Skeletal muscle tissue (tissue), 4 donors: ENCODE data around the gene DDI2. TPM values are rescaled to one million over a fixed set of nuclear protein-coding genes. Genes with fewer than 3 reads are reported as not detected.

Source experiments
- H3K27ac ChIP-seq: one replicate; pipeline ENCODE4 v1.7.0; 2013; ENCODE audit warnings: mild to moderate bottlenecking, low read depth, low read length, inconsistent platforms
- H3K27me3 ChIP-seq, 3 donors: one replicate each; pipeline ENCODE4 v1.7.0; 2013; ENCODE audit warnings: low read length in 3 of 3; ENCODE audit not compliant: control insufficient read depth in 3 of 3, insufficient read depth in 3 of 3
- H3K36me3 ChIP-seq, 3 donors: one replicate each; pipeline ENCODE4 v1.7.0; 2013; ENCODE audit warnings: low read length in 3 of 3; ENCODE audit not compliant: control insufficient read depth in 3 of 3, insufficient read depth in 3 of 3
- H3K4me1 ChIP-seq, 3 donors: one replicate each; pipeline ENCODE4 v1.7.0; 2013; ENCODE audit warnings: low read length in 3 of 3, mild to moderate bottlenecking in 3 of 3; ENCODE audit not compliant: control insufficient read depth in 3 of 3, insufficient read depth in 3 of 3
- H3K4me3 ChIP-seq, 3 donors: one replicate each; pipeline ENCODE4 v1.7.0; 2013; ENCODE audit warnings: low read length in 3 of 3
- H3K9ac ChIP-seq, 3 donors: one replicate each; pipeline ENCODE4 v1.7.0; 2013; ENCODE audit warnings: low read length in 3 of 3, mild to moderate bottlenecking in 3 of 3, moderate library complexity in 2 of 3, low read depth in 1 of 3
- H3K9me3 ChIP-seq, 3 donors: one replicate each; pipeline ENCODE4 v1.7.0; 2013; ENCODE audit warnings: low read length in 3 of 3; ENCODE audit not compliant: control insufficient read depth in 3 of 3
- total RNA-seq: library from RNA; depleted of rRNA; stranded (reverse); fragments of >200 nt; gene quantifications from one replicate; pipeline ENCODE4 v1.2.3, GENCODE V29; 2014
- donor health status: Osteomylitis.

The DDI2 gene
- total RNA-seq, 1 donor from 2014 or later, result 30.8 TPM

- H3K4me3 ChIP-seq, result peak within 1 kb of the TSS; percentile 85 to 87 (median 87)
- no peaks in the 10 kb centered on the region for H3K27me3 ChIP-seq
- peak within 1 kb of the TSS; percentile 97 to 99 (median 97) for H3K9ac ChIP-seq
- H3K36me3 ChIP-seq, result no peaks in the 10 kb centered on the region
- H3K27ac ChIP-seq, result peak within 1 kb of the TSS; percentile 96
- no peaks in the 10 kb centered on the region for H3K9me3 ChIP-seq
- H3K4me1 ChIP-seq, result peaks cover 23 to 44% (median 29%) of the 10 kb centered on the region in 3 donors
Observed at GRCh38 chr1:15684042-15684461, 66.8 kb downstream of the DDI2 start, which contains the start of gene PLEKHM2. Gene PLEKHM2, plus strand, starts transcription at chr1:15684320. Its CDS starts 239 bp downstream, at chr1:15684559.

GRCh38 chr1:15684468-15685291, 67.4 kb downstream of the DDI2 start:
- H3K9ac ChIP-seq, result peak overlapping the region; percentile 91 to 98 (median 91)
- no peaks in the 10 kb centered on the region for H3K9me3 ChIP-seq
- no peaks in the 10 kb centered on the region for H3K36me3 ChIP-seq
- peak overlapping the region; percentile 85 to 87 (median 87) for H3K4me3 ChIP-seq
- peaks cover 23 to 44% (median 29%) of the 10 kb centered on the region in 3 donors for H3K4me1 ChIP-seq
- no peaks in the 10 kb centered on the region for H3K27me3 ChIP-seq
- peak overlapping the region; percentile 91 for H3K27ac ChIP-seq

- H3K4me1 ChIP-seq, result peaks cover 22 to 40% (median 31%) of the 10 kb centered on the region in 3 donors
- H3K36me3 ChIP-seq, result no peaks in the 10 kb centered on the region
- H3K9ac ChIP-seq, result peak overlapping the region; percentile 61 to 98 (median 91)
- peak overlapping the region; percentile 91 for H3K27ac ChIP-seq
- H3K4me3 ChIP-seq, result peak overlapping the region in 1 of 3 donors; percentile 85
- no peaks in the 10 kb centered on the region for H3K9me3 ChIP-seq
- no peaks in the 10 kb centered on the region for H3K27me3 ChIP-seq
Observed at GRCh38 chr1:15685820-15686219, 68.6 kb downstream of the DDI2 start.

- H3K9me3 ChIP-seq, result no peaks in the 10 kb centered on the region
- no peak overlapping the region for H3K27ac ChIP-seq
- H3K4me3 ChIP-seq, result no peak overlapping the region
- H3K9ac ChIP-seq, result no peak overlapping the region
- H3K4me1 ChIP-seq, result peaks cover 29 to 44% (median 42%) of the 10 kb centered on the region in 3 donors
- no peaks in the 10 kb centered on the region for H3K36me3 ChIP-seq
- no peaks in the 10 kb centered on the region for H3K27me3 ChIP-seq
Observed at GRCh38 chr1:15687446-15687845, 70.2 kb downstream of the DDI2 start.

- H3K36me3 ChIP-seq, result peaks cover 0 to 2% (median 0%) of the 10 kb centered on the region in 3 donors
- peaks cover 31 to 36% (median 35%) of the 10 kb centered on the region in 3 donors for H3K4me1 ChIP-seq
- H3K9me3 ChIP-seq, result no peaks in the 10 kb centered on the region
- H3K27ac ChIP-seq, result peak overlapping the region; percentile 67
- H3K9ac ChIP-seq, result no peak overlapping the region
- no peak overlapping the region for H3K4me3 ChIP-seq
- no peaks in the 10 kb centered on the region for H3K27me3 ChIP-seq
Observed at GRCh38 chr1:15690317-15690716, 73.1 kb downstream of the DDI2 start.

GRCh38 chr1:15691434-15692032, 74.3 kb downstream of the DDI2 start:
- peak overlapping the region; percentile 13 to 62 (median 54) for H3K9ac ChIP-seq
- H3K27me3 ChIP-seq, result no peaks in the 10 kb centered on the region
- peaks cover under 1 to 2% (median under 1%) of the 10 kb centered on the region in 3 donors for H3K36me3 ChIP-seq
- H3K4me3 ChIP-seq, result no peak overlapping the region
- peaks cover 23 to 29% (median 28%) of the 10 kb centered on the region in 3 donors for H3K4me1 ChIP-seq
- peak overlapping the region; percentile 67 for H3K27ac ChIP-seq
- no peaks in the 10 kb centered on the region for H3K9me3 ChIP-seq

GRCh38 chr1:15692121-15692682, 74.9 kb downstream of the DDI2 start:
- no peaks in the 10 kb centered on the region for H3K27me3 ChIP-seq
- H3K4me3 ChIP-seq, result no peak overlapping the region
- H3K9me3 ChIP-seq, result no peaks in the 10 kb centered on the region
- H3K27ac ChIP-seq, result peak overlapping the region; percentile 67
- peak overlapping the region in 2 of 3 donors; percentile 30 to 62 for H3K9ac ChIP-seq
- H3K36me3 ChIP-seq, result peaks cover 2 to 7% (median 4%) of the 10 kb centered on the region in 3 donors
- H3K4me1 ChIP-seq, result peaks cover 27 to 35% (median 34%) of the 10 kb centered on the region in 3 donors

- Histone ChIP-seq H3K4me1 (peaks cover 24 to 42% (median 35%) of the 10 kb centered on the region in 3 donors), H3K36me3 (peaks cover 2 to 8% (median 4%) of the 10 kb centered on the region in 3 donors), H3K27ac (no peak overlapping the region), H3K27me3 (no peaks in the 10 kb centered on the region), H3K9ac (peak overlapping the region in 1 of 3 donors; percentile 33), H3K9me3 (no peaks in the 10 kb centered on the region), H3K4me3 (no peak overlapping the region)
Observed at GRCh38 chr1:15693371-15693770, 76.1 kb downstream of the DDI2 start.

- Histone ChIP-seq H3K27me3 (no peaks in the 10 kb centered on the region), H3K36me3 (peaks cover 2 to 12% (median 4%) of the 10 kb centered on the region in 3 donors), H3K4me3 (peak overlapping the region in 1 of 3 donors; percentile 19), H3K27ac (peak overlapping the region; percentile 49), H3K9ac (peak overlapping the region in 1 of 3 donors; percentile 58), H3K9me3 (no peaks in the 10 kb centered on the region), H3K4me1 (peaks cover 22 to 40% (median 28%) of the 10 kb centered on the region in 3 donors)
Observed at GRCh38 chr1:15696956-15697521, 79.8 kb downstream of the DDI2 start.
